Loucy (cell line): ENCODE results near the gene BCAS1.

Experiments used
- H2AFZ ChIP-seq: fragments of 200-600 bp; sonication (generic); 2 replicates; pipeline ENCODE4 v1.6.0; 2016; ENCODE audit warnings: antibody characterized with exemption, mild to moderate bottlenecking, low read length, moderate library complexity
- H3F3A ChIP-seq: fragments of 200-600 bp; 2 replicates; pipeline ENCODE4 v1.6.0; 2016; ENCODE audit warnings: antibody characterized with exemption, low read depth, mild to moderate bottlenecking
- H3K27me3 ChIP-seq: fragments of 200-600 bp; sonication (generic); 2 replicates; pipeline ENCODE4 v1.6.1; 2014; ENCODE audit warnings: low read length, mild to moderate bottlenecking; ENCODE audit not compliant: insufficient read depth, poor library complexity, severe bottlenecking
- H3K36me3 ChIP-seq: fragments of 200-600 bp; sonication (generic); 2 replicates; pipeline ENCODE4 v1.6.1; 2016; ENCODE audit warnings: low read length; ENCODE audit not compliant: insufficient read depth
- H3K4me1 ChIP-seq: fragments of 200-600 bp; sonication (generic); 2 replicates; pipeline ENCODE4 v1.5.1; 2014; ENCODE audit warnings: low read length, mild to moderate bottlenecking; ENCODE audit not compliant: insufficient read depth, poor library complexity, severe bottlenecking
- H3K4me2 ChIP-seq: fragments of 200-600 bp; sonication (generic); 2 replicates; pipeline ENCODE4 v1.6.0; 2014; ENCODE audit warnings: antibody characterized with exemption, low read length, low read depth, mild to moderate bottlenecking; ENCODE audit not compliant: poor library complexity, severe bottlenecking
- H3K4me3 ChIP-seq: fragments of 200-600 bp; sonication (generic); 2 replicates; pipeline ENCODE4 v1.5.1; 2014; ENCODE audit warnings: low read length, mild to moderate bottlenecking, mixed read lengths; ENCODE audit not compliant: poor library complexity, severe bottlenecking
- H3K79me2 ChIP-seq: fragments of 200-600 bp; sonication (generic); 2 replicates; pipeline ENCODE4 v1.6.1; 2014; ENCODE audit warnings: low read length; ENCODE audit not compliant: insufficient read depth
- H3K9ac ChIP-seq: fragments of 200-600 bp; sonication (generic); 2 replicates; pipeline ENCODE4 v1.6.0; 2014; ENCODE audit warnings: mild to moderate bottlenecking, low read depth, low read length, moderate library complexity; ENCODE audit not compliant: poor library complexity, severe bottlenecking
- H3K9me2 ChIP-seq: fragments of 200-600 bp; sonication (generic); replicated peaks from 2 replicates; pipeline ENCODE4 v1.6.1; 2016; ENCODE audit warnings: low read depth, low read length, mixed read lengths
- H3K9me3 ChIP-seq: fragments of 200-600 bp; sonication (generic); 2 replicates; pipeline ENCODE4 v1.6.1; 2014; ENCODE audit warnings: mild to moderate bottlenecking, antibody characterized with exemption, low read length, low read depth; ENCODE audit not compliant: insufficient read depth
- H4K20me1 ChIP-seq: fragments of 200-600 bp; sonication (generic); 2 replicates; pipeline ENCODE4 v1.6.0; 2014; ENCODE audit warnings: antibody characterized with exemption, low read length, mild to moderate bottlenecking; ENCODE audit not compliant: insufficient read depth, poor library complexity, severe bottlenecking
- CTCF ChIP-seq: fragments of 200-600 bp; sonication (generic); conservative IDR thresholded peaks from 2 replicates; pipeline ENCODE4 v1.5.1; 2014; ENCODE audit warnings: mild to moderate bottlenecking, antibody characterized with exemption, low read length
- EZH2phosphoT487 ChIP-seq: fragments of 200-600 bp; IDR thresholded peaks from 2 replicates; pipeline ENCODE4 v1.6.1; 2018; ENCODE audit warnings: antibody characterized with exemption, mild to moderate bottlenecking, moderate library complexity, borderline replicate concordance

BCAS1 gene

DNA sequence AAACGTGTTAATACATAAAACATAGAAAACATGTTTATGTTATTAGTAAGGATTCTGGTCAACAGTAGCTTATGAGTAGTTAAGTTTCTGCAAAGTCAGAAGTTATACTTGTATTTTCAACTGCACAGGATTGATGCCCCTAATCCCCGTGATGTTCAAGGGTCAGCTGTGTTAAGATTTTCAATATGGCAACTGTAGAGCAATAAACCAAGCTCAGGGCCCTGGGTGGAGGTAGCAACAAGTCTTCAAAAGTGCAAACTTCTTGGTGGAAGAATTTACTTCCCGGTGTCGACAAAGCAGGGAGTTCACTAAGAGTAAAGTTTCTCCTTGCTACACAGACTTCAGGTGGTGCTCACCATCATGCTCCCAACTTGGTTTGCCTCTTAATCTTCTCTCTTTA lies 4.1 kb upstream of the BCAS1 start:
- Histone ChIP-seq H3F3A (peaks cover 8% of the 10 kb centered on the region), H3K9ac (no peak overlapping the region), H3K9me3 (no peaks in the 10 kb centered on the region), H3K4me2 (no peak overlapping the region), H3K79me2 (no peaks in the 10 kb centered on the region), H3K36me3 (no peaks in the 10 kb centered on the region), H4K20me1 (no peaks in the 10 kb centered on the region), H3K27me3 (no peaks in the 10 kb centered on the region), H3K4me1 (peaks cover 62% of the 10 kb centered on the region), H2AFZ (no peak overlapping the region), H3K4me3 (no peak overlapping the region), H3K9me2 (no peaks in the 10 kb centered on the region)
- TF ChIP-seq CTCF = no peak
- no peak for TF ChIP-seq EZH2phosphoT487

DNA sequence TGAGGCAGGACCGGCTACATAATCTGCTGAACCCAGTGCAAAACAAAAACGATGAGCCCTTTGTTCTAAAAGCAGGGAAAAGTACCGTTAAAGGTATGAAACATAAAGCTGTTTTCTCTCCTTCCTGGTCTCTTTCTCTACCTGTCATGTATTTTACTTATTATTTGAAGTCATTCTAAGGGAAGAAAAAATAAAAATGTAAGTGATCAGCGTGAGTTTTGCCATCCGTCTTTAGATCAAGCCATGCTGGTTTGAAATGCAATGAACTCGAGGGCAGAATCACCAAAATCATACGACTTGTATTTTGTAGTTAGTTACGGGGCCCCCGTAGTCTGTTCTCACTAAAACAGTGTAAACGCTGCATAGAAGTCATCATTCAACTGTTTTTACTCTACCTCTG lies 2.9 kb upstream of the BCAS1 start:
- Histone ChIP-seq H3F3A (no peaks in the 10 kb centered on the region), H4K20me1 (no peaks in the 10 kb centered on the region), H2AFZ (no peak overlapping the region; the same call in 1 of the 2 replicates), H3K27me3 (no peaks in the 10 kb centered on the region), H3K4me1 (peaks cover 53% of the 10 kb centered on the region), H3K9ac (no peak overlapping the region), H3K9me3 (no peaks in the 10 kb centered on the region), H3K79me2 (no peaks in the 10 kb centered on the region), H3K9me2 (no peaks in the 10 kb centered on the region), H3K36me3 (no peaks in the 10 kb centered on the region), H3K4me3 (no peak overlapping the region), H3K4me2 (no peak overlapping the region)
- TF ChIP-seq CTCF (no peak), EZH2phosphoT487 (no peak)

GRCh38 chr20:54069501-54069971 lies 858 bp downstream of the BCAS1 start:
- TF ChIP-seq EZH2phosphoT487 (no peak), CTCF (no peak)
- Histone ChIP-seq H3K4me3 (no peak overlapping the region), H3F3A (no peaks in the 10 kb centered on the region), H3K79me2 (no peaks in the 10 kb centered on the region), H3K9me3 (no peaks in the 10 kb centered on the region), H3K4me2 (no peak overlapping the region), H2AFZ (no peak overlapping the region), H4K20me1 (no peaks in the 10 kb centered on the region), H3K4me1 (peaks cover 17% of the 10 kb centered on the region), H3K36me3 (no peaks in the 10 kb centered on the region), H3K27me3 (no peaks in the 10 kb centered on the region), H3K9me2 (no peaks in the 10 kb centered on the region), H3K9ac (no peak overlapping the region)
